NCI-H128 (cell line): ENCODE measurements around the gene RGS10.
"Not testable (repeated sequence)": the region's sequence is repeated elsewhere in the genome, so short reads cannot be mapped to it uniquely, and the experiment has no call there.

ENCODE experiments used
- DNase-seq: peaks from one replicate; lab custom pipeline; 2025; ENCODE audit not compliant: unreplicated experiment; lab: John Stamatoyannopoulos, UW

The RGS10 gene

GRCh38 chr10:119470920-119471702 lies 71.4 kb downstream of the RGS10 start:
- DNase-seq, result no peak

GRCh38 chr10:119469846-119470245 lies 72.7 kb downstream of the RGS10 start:
- no peak for DNase-seq

GRCh38 chr10:119469325-119469707 lies 73.2 kb downstream of the RGS10 start:
- DNase-seq, result no peak

- DNase-seq, result no peak
These were observed 73.8 kb downstream of the RGS10 start for GRCh38 chr10:119468542-119469324.

GRCh38 chr10:119466655-119467054 lies 75.9 kb downstream of the RGS10 start:
- DNase-seq, result no peak

- no peak for DNase-seq
These were observed 76.4 kb downstream of the RGS10 start for GRCh38 chr10:119466076-119466475.

- DNase-seq, result no peak
These were observed 77.4 kb downstream of the RGS10 start for GRCh38 chr10:119465085-119465484.

- not testable (repeated sequence) for DNase-seq
These were observed 79.3 kb downstream of the RGS10 start for GRCh38 chr10:119463195-119463594.

GRCh38 chr10:119462773-119463172 lies 79.7 kb downstream of the RGS10 start:
- no peak for DNase-seq

- no peak for DNase-seq
These were observed 80.6 kb downstream of the RGS10 start for GRCh38 chr10:119461923-119462322.

- no peak for DNase-seq
These were observed 81.1 kb downstream of the RGS10 start for GRCh38 chr10:119461380-119461779.

GRCh38 chr10:119460369-119461195 lies 81.9 kb downstream of the RGS10 start:
- DNase-seq, result no peak

GRCh38 chr10:119459681-119460340 lies 82.7 kb downstream of the RGS10 start:
- no peak for DNase-seq

GRCh38 chr10:119457966-119458766 lies 84.4 kb downstream of the RGS10 start:
- DNase-seq, result no peak

GRCh38 chr10:119456435-119456810 lies 86.1 kb downstream of the RGS10 start:
- no peak for DNase-seq

- DNase-seq, result no peak
These were observed 86.7 kb downstream of the RGS10 start for GRCh38 chr10:119455609-119456434.

- DNase-seq, result no peak
These were observed 87.5 kb downstream of the RGS10 start for GRCh38 chr10:119454990-119455389.

- DNase-seq, result no peak
These were observed 88.2 kb downstream of the RGS10 start for GRCh38 chr10:119454316-119454715.

- DNase-seq, result no peak
These were observed 89.2 kb downstream of the RGS10 start for GRCh38 chr10:119453313-119453712.
